GM18511 (cell line): ENCODE measurements around the gene TPSB2.

ENCODE experiments used
- ATAC-seq: cut with Tn5 transposase; IDR thresholded peaks from one replicate; pipeline ENCODE4 v1.9.1; 2021; ENCODE audit warnings: mild to moderate bottlenecking, moderate library complexity; ENCODE audit not compliant: unreplicated experiment

Gene TPSB2

GRCh38 chr16:1221628-1222552 lies 8.1 kb downstream of the TPSB2 start:
- no peak for ATAC-seq

- no peak for ATAC-seq
Observed at GRCh38 chr16:1220841-1221627, 8.9 kb downstream of the TPSB2 start.

- ATAC-seq, result no peak
Observed at GRCh38 chr16:1220098-1220728, 9.8 kb downstream of the TPSB2 start.

- no peak for ATAC-seq
Observed at GRCh38 chr16:1218930-1219611, 10.9 kb downstream of the TPSB2 start.

- ATAC-seq, result no peak
Observed at GRCh38 chr16:1218061-1218929, 11.7 kb downstream of the TPSB2 start.

GRCh38 chr16:1217526-1217925 lies 12.5 kb downstream of the TPSB2 start:
- ATAC-seq, result no peak

GRCh38 chr16:1216681-1217400 lies 13.1 kb downstream of the TPSB2 start:
- ATAC-seq, result no peak

GRCh38 chr16:1216296-1216619 lies 13.7 kb downstream of the TPSB2 start:
- ATAC-seq, result no peak

GRCh38 chr16:1215574-1216295 lies 14.2 kb downstream of the TPSB2 start:
- no peak for ATAC-seq

GRCh38 chr16:1214719-1215118 lies 15.3 kb downstream of the TPSB2 start:
- no peak for ATAC-seq

GRCh38 chr16:1213796-1214372 lies 16.1 kb downstream of the TPSB2 start:
- no peak for ATAC-seq

GRCh38 chr16:1213231-1213630 lies 16.8 kb downstream of the TPSB2 start:
- ATAC-seq, result no peak

- ATAC-seq, result no peak
Observed at GRCh38 chr16:1212616-1213194, 17.3 kb downstream of the TPSB2 start.

GRCh38 chr16:1211451-1212268 lies 18.3 kb downstream of the TPSB2 start:
- ATAC-seq, result no peak

- no peak for ATAC-seq
Observed at GRCh38 chr16:1210461-1210860, 19.5 kb downstream of the TPSB2 start.

- ATAC-seq, result no peak
Observed at GRCh38 chr16:1209081-1209480, 20.9 kb downstream of the TPSB2 start.

GRCh38 chr16:1208239-1208830 lies 21.6 kb downstream of the TPSB2 start:
- ATAC-seq, result no peak
